NK-92 (cell line): ENCODE measurements around the gene FCHSD1.

Experiments
- DNase-seq: peaks from one replicate; lab custom pipeline; 2025; ENCODE audit not compliant: unreplicated experiment; lab: John Stamatoyannopoulos, UW

Gene FCHSD1

GRCh38 chr5:141650851-141651727 lies at the start of gene FCHSD1:
Gene FCHSD1 (minus strand): TSS chr5:141651418. CDS start chr5:141651368, 50 bp downstream.
- no peak for DNase-seq

- DNase-seq: no peak
Measured at GRCh38 chr5:141697586-141697985, 46.4 kb upstream of the FCHSD1 start.

- DNase-seq: no peak
Measured at GRCh38 chr5:141696431-141696830, 45.2 kb upstream of the FCHSD1 start.

GRCh38 chr5:141695627-141696215 lies 44.5 kb upstream of the FCHSD1 start:
- no peak for DNase-seq

- DNase-seq: no peak
Measured at GRCh38 chr5:141694479-141694878, 43.3 kb upstream of the FCHSD1 start.

- no peak for DNase-seq
Measured at GRCh38 chr5:141692919-141693725, 41.9 kb upstream of the FCHSD1 start.

GRCh38 chr5:141692533-141692888 lies 41.3 kb upstream of the FCHSD1 start:
- no peak for DNase-seq

GRCh38 chr5:141691867-141692532 lies 40.8 kb upstream of the FCHSD1 start:
- DNase-seq: no peak

GRCh38 chr5:141691286-141691866 lies 40.2 kb upstream of the FCHSD1 start:
- DNase-seq: no peak

- DNase-seq: no peak
Measured at GRCh38 chr5:141686648-141687416, 35.6 kb upstream of the FCHSD1 start.

- no peak for DNase-seq
Measured at GRCh38 chr5:141685591-141685990, 34.4 kb upstream of the FCHSD1 start.

GRCh38 chr5:141683596-141684141 lies 32.5 kb upstream of the FCHSD1 start:
- DNase-seq: no peak

- no peak for DNase-seq
Measured at GRCh38 chr5:141681695-141682641, 30.8 kb upstream of the FCHSD1 start, which contains the start of gene ARAP3. Gene ARAP3 (minus strand): TSS chr5:141682230. CDS start chr5:141680486, 1,744 bp downstream.

GRCh38 chr5:141681295-141681694 lies 30.1 kb upstream of the FCHSD1 start:
- no peak for DNase-seq

GRCh38 chr5:141680751-141681201 lies 29.6 kb upstream of the FCHSD1 start:
- no peak for DNase-seq

GRCh38 chr5:141680178-141680577 lies 29.0 kb upstream of the FCHSD1 start:
- no peak for DNase-seq

- DNase-seq: no peak
Measured at GRCh38 chr5:141677415-141677814, 26.2 kb upstream of the FCHSD1 start.

- no peak for DNase-seq
Measured at GRCh38 chr5:141675672-141676071, 24.5 kb upstream of the FCHSD1 start.
